IMR-90 (cell line): ENCODE data around the gene C16orf87. TPM values are rescaled to one million over a fixed set of nuclear protein-coding genes. Genes with fewer than 3 reads are reported as not detected.

ENCODE experiments used
- ATAC-seq: fragments of 200-7000 bp; cut with Tn5 transposase; 2 replicates; pipeline ENCODE4 v1.9.1; 2020; ENCODE audit warnings: low read depth, mild to moderate bottlenecking, moderate library complexity
- BruUV-seq: library from RNA; stranded (reverse); fragments of 400-500 nt; replicated peaks from 2 replicates; lab custom pipeline; 2021; lab: Mats Ljungman, UMichigan
- CTCF ChIA-PET: fragments of 300-600 bp; formaldehyde crosslinking; extraction: SDS; loops from one replicate; lab custom pipeline; 2021; ENCODE audit warnings: antibody characterized with exemption; lab: Yijun Ruan, JAX
- POLR2A ChIA-PET: fragments of 300-600 bp; sonication (Branson Sonifier 250); formaldehyde crosslinking; loops from one replicate; lab custom pipeline; 2022; ENCODE audit warnings: antibody characterized with exemption; ENCODE audit not compliant: unreplicated experiment; lab: Charles Lee
- DNase-seq: peaks from one replicate; pipeline ENCODE4 v3.0.0; 2013
- H2AFZ ChIP-seq: replicated peaks from 2 replicates; pipeline ENCODE3; 2013; ENCODE audit warnings: low read length, mild to moderate bottlenecking; ENCODE audit not compliant: poor library complexity
- H2AK5ac ChIP-seq: 2 replicates; pipeline ENCODE4 v1.6.1; 2013; ENCODE audit warnings: low read depth, low read length, inconsistent platforms
- H2AK9ac ChIP-seq: replicated peaks from 2 replicates; pipeline ENCODE3; 2013; ENCODE audit warnings: mild to moderate bottlenecking, low read depth, low read length, moderate library complexity; ENCODE audit not compliant: poor library complexity
- H2BK120ac ChIP-seq: 2 replicates; pipeline ENCODE4 v1.6.1; 2013; ENCODE audit warnings: low read depth, low read length, inconsistent platforms
- H2BK15ac ChIP-seq: 3 replicates; pipeline ENCODE4 v1.6.1; 2013; ENCODE audit warnings: low read depth, low read length, inconsistent platforms
- H2BK20ac ChIP-seq: 2 replicates; pipeline ENCODE4 v1.6.1; 2013; ENCODE audit warnings: low read depth, mild to moderate bottlenecking, inconsistent platforms, low read length, moderate library complexity
- H2BK5ac ChIP-seq: 2 replicates; pipeline ENCODE4 v1.6.1; 2013; ENCODE audit warnings: mild to moderate bottlenecking, low read depth, low read length, inconsistent platforms; ENCODE audit not compliant: poor library complexity, severe bottlenecking
- H3K14ac ChIP-seq: replicated peaks from 2 replicates; pipeline ENCODE4 v1.6.1; 2013; ENCODE audit warnings: low read depth, low read length, inconsistent platforms
- H3K18ac ChIP-seq: 2 replicates; pipeline ENCODE4 v1.6.1; 2013; ENCODE audit warnings: low read depth, low read length, control low read depth
- H3K23ac ChIP-seq: 2 replicates; pipeline ENCODE4 v1.6.1; 2013; ENCODE audit warnings: low read depth, low read length, inconsistent platforms
- H3K27ac ChIP-seq: 2 replicates; pipeline ENCODE4 v1.5.1; 2013; ENCODE audit warnings: mild to moderate bottlenecking, control low read depth, low read length; ENCODE audit not compliant: insufficient read depth
- H3K27me3 ChIP-seq: 2 replicates; pipeline ENCODE4 v1.6.1; 2013; ENCODE audit warnings: low read length; ENCODE audit not compliant: control insufficient read depth, insufficient read depth
- H3K36me3 ChIP-seq: 2 replicates; pipeline ENCODE4 v1.6.1; 2013; ENCODE audit warnings: low read length, mixed read lengths; ENCODE audit not compliant: control insufficient read depth, insufficient read depth
- H3K4ac ChIP-seq: 2 replicates; pipeline ENCODE4 v1.6.1; 2013; ENCODE audit warnings: low read depth, low read length, inconsistent platforms
- H3K4me1 ChIP-seq: 2 replicates; pipeline ENCODE4 v1.6.1; 2013; ENCODE audit warnings: low read length, mixed read lengths; ENCODE audit not compliant: control insufficient read depth, insufficient read depth
- H3K4me2 ChIP-seq: 2 replicates; pipeline ENCODE4 v1.6.1; 2013; ENCODE audit warnings: low read depth, mild to moderate bottlenecking, control low read depth, low read length, moderate library complexity
- H3K4me3 ChIP-seq: 2 replicates; pipeline ENCODE4 v1.5.1; 2013; ENCODE audit warnings: low read depth, mild to moderate bottlenecking, control low read depth, low read length, moderate library complexity; ENCODE audit not compliant: insufficient read depth
- H3K56ac ChIP-seq: 2 replicates; pipeline ENCODE4 v1.6.1; 2013; ENCODE audit warnings: low read length, inconsistent platforms; ENCODE audit not compliant: insufficient read depth; ENCODE audit errors: extremely low read depth
- H3K79me1 ChIP-seq, 2 experiments: 2 replicates each; pipeline ENCODE4 v1.6.1; 2013; ENCODE audit warnings: low read length in 2 of 2, inconsistent platforms in 1 of 2, low read depth in 1 of 2
- H3K9ac ChIP-seq: 2 replicates; pipeline ENCODE4 v1.6.1; 2013; ENCODE audit warnings: low read depth, low read length, control low read depth
- H3K9me1 ChIP-seq: 2 replicates; pipeline ENCODE4 v1.6.1; 2013; ENCODE audit warnings: low read length, inconsistent platforms; ENCODE audit not compliant: insufficient read depth
- H3K9me3 ChIP-seq: 2 replicates; pipeline ENCODE4 v1.6.1; 2013; ENCODE audit warnings: low read length; ENCODE audit not compliant: control insufficient read depth, insufficient read depth
- H4K20me1 ChIP-seq: 2 replicates; pipeline ENCODE4 v1.6.1; 2013; ENCODE audit warnings: low read length, inconsistent platforms; ENCODE audit not compliant: insufficient read depth
- H4K5ac ChIP-seq: 2 replicates; pipeline ENCODE4 v1.6.1; 2013; ENCODE audit warnings: mild to moderate bottlenecking, low read depth, low read length, control low read depth
- H4K8ac ChIP-seq, 2 experiments: 2 replicates each; pipeline ENCODE4 v1.6.1; 2013; ENCODE audit warnings: low read depth in 2 of 2, low read length in 2 of 2, control low read depth in 1 of 2, inconsistent platforms in 1 of 2
- H4K91ac ChIP-seq: 2 replicates; pipeline ENCODE4 v1.6.1; 2013; ENCODE audit warnings: low read depth, low read length, inconsistent platforms; ENCODE audit not compliant: insufficient read depth
- POLR2A ChIP-seq: IDR thresholded peaks from 2 replicates; pipeline ENCODE4 v1.6.1; 2012; ENCODE audit warnings: mild to moderate bottlenecking, low read depth, low read length
- RAD21 ChIP-seq: IDR thresholded peaks from 2 replicates; pipeline ENCODE4 v1.6.1; 2012; ENCODE audit warnings: low read length, improper control_type of control experiment
- WGBS, 2 experiments: methylation state at CpG; one replicate each; pipeline versions ENCODE4 v1.1.5 to v1.1.7; 2013; ENCODE audit warnings: missing lambda C conversion rate in 2 of 2; ENCODE audit not compliant: insufficient read length in 1 of 2; ENCODE audit errors: extremely low coverage in 2 of 2; 5-methylcytosine and 5-hydroxymethylcytosine counted together
- dilution Hi-C: fragments of 300-500 bp; cut with HindIII; formaldehyde crosslinking; loops from one replicate; pipeline ENCODE4 v1.14.3; 2018; ENCODE audit warnings: low sequenced_read_pairs; ENCODE audit not compliant: unreplicated experiment
- in situ Hi-C: fragments of 300-500 bp; cut with MboI; formaldehyde crosslinking; loops from 3 replicates; pipeline ENCODE4 v1.14.3; 2019; ENCODE audit warnings: low sequenced_read_pairs, inconsistent platforms, mixed read lengths
- intact Hi-C: fragments of 100-400 bp; cut with micrococcal nuclease; formaldehyde crosslinking; loops from 2 replicates; pipeline ENCODE4 v1.10.0; 2022
- polyA plus RNA-seq, 3 experiments: library from polyadenylated mRNA; depleted of rRNA; stranded (reverse); fragments of >200 nt; gene quantifications; 2 replicates each; pipeline ENCODE4 v1.2.3, GENCODE V29; 2012; ENCODE audit warnings: low replicate concordance in 1 of 3
- total RNA-seq: library from RNA; depleted of rRNA; stranded (reverse); fragments of >200 nt; gene quantifications from 2 replicates; pipeline ENCODE4 v1.2.3, GENCODE V29; 2012

The C16orf87 gene
- total and polyA plus RNA-seq, 2 of the 4 experiments (the other 2 are of a cell fraction): 6.3 to 8.1 TPM

GRCh38 chr16:46852130-46852529, 21.1 kb upstream of the C16orf87 start:
- Histone ChIP-seq H3K27me3 (peaks cover 2% of the 10 kb centered on the region; the same call in 1 of the 2 replicates), H2AK9ac (no peak overlapping the region), H2BK5ac (no peak overlapping the region), H3K79me1 (no peaks in the 10 kb centered on the region), H4K20me1 (no peaks in the 10 kb centered on the region), H3K36me3 (no peaks in the 10 kb centered on the region), H3K4ac (no peak overlapping the region), H3K4me1 (no peaks in the 10 kb centered on the region), H4K91ac (no peak overlapping the region), H4K5ac (no peak overlapping the region), H3K9me3 (no peaks in the 10 kb centered on the region), H2BK15ac (no peak overlapping the region), H3K4me2 (no peak overlapping the region), H3K27ac (no peak overlapping the region), H4K8ac (no peak overlapping the region), H2BK120ac (no peak overlapping the region), H3K23ac (no peak overlapping the region), H3K14ac (no peak overlapping the region), H2BK20ac (no peak overlapping the region), H3K9me1 (no peaks in the 10 kb centered on the region), H3K56ac (no peak overlapping the region), H3K18ac (no peak overlapping the region), H3K9ac (no peak overlapping the region), H3K4me3 (no peak overlapping the region), H2AFZ (no peak overlapping the region), H2AK5ac (no peak overlapping the region)
- no peak for DNase-seq
- TF ChIP-seq RAD21: no peak
- no peak for TF ChIP-seq POLR2A
- CTCF ChIA-PET: interaction anchor here (0.6 to 1.2 kb wide), 4 partner anchors 58 to 192 kb away, joined by 3 to 4 read pairs (median 4); no protein-coding TSS in a partner anchor
- no TSS peak for BruUV-seq
- 0% methylated on average over 1 of the region's 3 CpGs; no CpG with 5 or more reads in 1 of the 2 experiments for WGBS, 2 experiments
- dilution Hi-C loops (no loop called here), in situ Hi-C loops (no loop called here), intact Hi-C loops (loop anchor here (5.0 to 10.0 kb wide), 2 partner anchors 35 to 293 kb away; partner anchors contain the start of gene NETO2)
- ATAC-seq: no peak
- POLR2A ChIA-PET: no interaction called here
